Naive thymus-derived CD8-positive, alpha-beta T cell (primary cell): ENCODE results near the gene ASCC1. TPM values are rescaled to one million over a fixed set of nuclear protein-coding genes. Genes with fewer than 3 reads are reported as not detected.

ENCODE experiments used
- ATAC-seq, 2 donors: fragments of 150-1000 bp; cut with Tn5 transposase in 1 of 2; sonication (Bioruptor Pico), chemical (Tn5 transposase) in 1 of 2; 1 replicate in 1 of 2; 2 replicates in 1 of 2; pipeline ENCODE4 v1.10.0; 2021; ENCODE audit warnings: mild to moderate bottlenecking in 2 of 2, moderate library complexity in 2 of 2
- POLR2A ChIA-PET: fragments of 350-600 bp; sonication (Branson Sonifier 250); formaldehyde crosslinking; loops from one replicate; lab custom pipeline; 2021; ENCODE audit warnings: antibody characterized with exemption; lab: Charles Lee
- DNase-seq, 10 donors: peaks; one replicate each; pipeline versions ENCODE4 v3.0.0 to v3.0.0-alpha.2; 2020 to 2022
- H3K27ac Mint-ChIP-seq, 10 donors: one replicate each; pipeline ENCODE4 v1.8.0; 2020 to 2022; ENCODE audit warnings: mild to moderate bottlenecking in 10 of 10, mixed read lengths in 10 of 10, moderate library complexity in 4 of 10, inconsistent platforms in 1 of 10
- H3K27me3 Mint-ChIP-seq, 5 donors: one replicate each; pipeline ENCODE4 v1.8.0; 2021 to 2022; ENCODE audit warnings: mixed read lengths in 5 of 5
- H3K36me3 Mint-ChIP-seq, 3 donors: one replicate each; pipeline ENCODE4 v1.8.0; 2020 to 2022; ENCODE audit warnings: mixed read lengths in 3 of 3, mild to moderate bottlenecking in 2 of 3, inconsistent platforms in 1 of 3
- H3K4me1 Mint-ChIP-seq, 4 donors: one replicate each; pipeline ENCODE4 v1.8.0; 2021 to 2022; ENCODE audit warnings: mixed read lengths in 4 of 4
- H3K4me3 Mint-ChIP-seq, 10 donors: one replicate each; pipeline ENCODE4 v1.8.0; 2020 to 2022; ENCODE audit warnings: mild to moderate bottlenecking in 10 of 10, mixed read lengths in 10 of 10, moderate library complexity in 6 of 10, inconsistent platforms in 1 of 10
- H3K9me3 Mint-ChIP-seq, 9 donors: one replicate each; pipeline ENCODE4 v1.8.0; 2020 to 2022; ENCODE audit warnings: mixed read lengths in 9 of 9, mild to moderate bottlenecking in 3 of 9, inconsistent platforms in 1 of 9, moderate library complexity in 1 of 9
- polyA plus RNA-seq, 3 donors: library from polyadenylated mRNA; unstranded; fragments of 300-500 nt; fragmentation: Illumina TruSeq; gene quantifications; one replicate each; pipeline ENCODE4 v1.2.3, GENCODE V29; 2021
- total RNA-seq, 8 experiments: library from RNA in 2 of 8; stranded (reverse) in 2 of 8; gene quantifications; one replicate each; pipeline ENCODE4 v1.2.3 and lab custom pipeline; 2021 to 2026

ASCC1 gene
- total and polyA plus RNA-seq, 5 experiments from 2014 or later: 21.2 to 44.4 (median 24.7) TPM

DNA sequence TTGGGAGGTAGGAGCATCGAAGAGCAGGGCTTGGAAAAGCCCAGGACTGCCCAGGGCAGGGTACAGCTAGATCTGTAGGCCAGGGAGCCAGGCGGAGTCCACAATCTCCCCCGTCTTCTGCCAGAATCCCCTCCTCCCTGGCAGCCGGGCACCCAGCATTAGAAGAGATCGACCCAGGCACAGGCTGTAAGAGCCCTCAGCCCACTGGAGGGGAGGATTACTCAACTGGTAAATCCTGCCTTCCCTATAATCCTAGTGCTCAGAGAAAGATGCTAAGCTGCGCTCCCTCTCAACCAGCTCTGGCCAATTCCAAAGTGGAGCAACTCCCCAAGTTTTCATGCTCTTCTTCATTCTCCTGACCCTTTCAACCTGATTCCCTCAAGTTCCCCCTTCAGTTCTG lies 130.9 kb downstream of the ASCC1 start:
- H3K9me3 Mint-ChIP-seq: peaks cover 0 to 2% (median 0%) of the 10 kb centered on the region in 9 donors

DNA sequence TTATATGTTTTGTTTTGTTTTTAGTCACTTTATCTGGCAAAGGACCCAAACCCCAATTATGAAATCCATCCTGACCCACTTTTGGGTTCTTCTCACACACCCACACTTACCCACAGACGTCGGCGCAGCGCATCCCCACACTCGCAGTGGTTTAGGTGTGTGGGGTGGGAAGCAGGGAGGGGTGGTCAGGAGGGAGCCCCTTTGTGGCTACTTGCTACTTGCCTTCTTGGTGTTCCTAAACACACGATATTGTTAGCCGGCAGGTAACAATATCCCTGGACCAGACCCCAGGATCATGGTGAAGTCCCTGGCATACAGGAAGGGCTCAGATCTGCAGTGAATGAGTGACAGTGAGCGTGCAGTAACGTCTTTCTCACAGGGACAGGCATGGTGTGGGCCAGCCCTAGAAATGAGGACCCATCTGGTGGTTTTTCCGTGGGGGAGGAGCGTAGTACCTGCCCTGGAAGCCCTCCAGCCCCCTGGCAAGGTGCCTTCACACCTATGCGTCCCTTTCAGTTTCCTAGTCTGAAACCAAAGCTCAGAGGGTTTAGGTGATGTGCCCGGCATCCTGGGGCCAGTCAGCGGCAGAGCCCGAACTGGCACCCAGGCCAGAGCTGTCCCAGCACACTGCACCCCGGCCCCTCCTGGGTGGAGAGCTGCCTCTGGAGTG lies 132.2 kb downstream of the ASCC1 start:
- H3K4me1 Mint-ChIP-seq: peaks cover 57 to 86% (median 81%) of the 10 kb centered on the region in 4 donors
- DNase-seq (peak; percentile 37 to 84 (median 74)), ATAC-seq (peak; percentile 7 to 32)
- H3K4me3 Mint-ChIP-seq: peak overlapping the region; percentile 92 to 99 (median 95)
- H3K9me3 Mint-ChIP-seq: peaks cover 0 to 2% (median 0%) of the 10 kb centered on the region in 9 donors
- peaks cover 0 to 4% (median 0%) of the 10 kb centered on the region in 5 donors for H3K27me3 Mint-ChIP-seq
- POLR2A ChIA-PET: interaction anchor here (0.6 to 9.9 kb wide), 20 partner anchors 8 to 236 kb away, joined by 3 to 208 read pairs (median 6); partner anchors contain the start of genes ANAPC16 and ASCC1
- H3K36me3 Mint-ChIP-seq: peaks cover 13 to 61% (median 23%) of the 10 kb centered on the region in 3 donors
- H3K27ac Mint-ChIP-seq: peak overlapping the region; percentile 90 to 99 (median 96)

More for the DNA sequence above, 130.9 kb downstream of the ASCC1 start:
- H3K27ac Mint-ChIP-seq: peak overlapping the region; percentile 90 to 99 (median 97)
- ATAC-seq (no peak), DNase-seq (peak in 1 of 10 donors; percentile 10)
- peaks cover 54 to 85% (median 79%) of the 10 kb centered on the region in 4 donors for H3K4me1 Mint-ChIP-seq
- H3K36me3 Mint-ChIP-seq: peaks cover 13 to 56% (median 23%) of the 10 kb centered on the region in 3 donors
- peak overlapping the region; percentile 92 to 99 (median 95) for H3K4me3 Mint-ChIP-seq
- POLR2A ChIA-PET: interaction anchor here (0.6 to 9.9 kb wide), 22 partner anchors 9 to 250 kb away, joined by 3 to 208 read pairs (median 7); partner anchors contain the start of genes ANAPC16, ASCC1 and DDIT4
- peaks cover 0 to 3% (median 0%) of the 10 kb centered on the region in 5 donors for H3K27me3 Mint-ChIP-seq

DNA sequence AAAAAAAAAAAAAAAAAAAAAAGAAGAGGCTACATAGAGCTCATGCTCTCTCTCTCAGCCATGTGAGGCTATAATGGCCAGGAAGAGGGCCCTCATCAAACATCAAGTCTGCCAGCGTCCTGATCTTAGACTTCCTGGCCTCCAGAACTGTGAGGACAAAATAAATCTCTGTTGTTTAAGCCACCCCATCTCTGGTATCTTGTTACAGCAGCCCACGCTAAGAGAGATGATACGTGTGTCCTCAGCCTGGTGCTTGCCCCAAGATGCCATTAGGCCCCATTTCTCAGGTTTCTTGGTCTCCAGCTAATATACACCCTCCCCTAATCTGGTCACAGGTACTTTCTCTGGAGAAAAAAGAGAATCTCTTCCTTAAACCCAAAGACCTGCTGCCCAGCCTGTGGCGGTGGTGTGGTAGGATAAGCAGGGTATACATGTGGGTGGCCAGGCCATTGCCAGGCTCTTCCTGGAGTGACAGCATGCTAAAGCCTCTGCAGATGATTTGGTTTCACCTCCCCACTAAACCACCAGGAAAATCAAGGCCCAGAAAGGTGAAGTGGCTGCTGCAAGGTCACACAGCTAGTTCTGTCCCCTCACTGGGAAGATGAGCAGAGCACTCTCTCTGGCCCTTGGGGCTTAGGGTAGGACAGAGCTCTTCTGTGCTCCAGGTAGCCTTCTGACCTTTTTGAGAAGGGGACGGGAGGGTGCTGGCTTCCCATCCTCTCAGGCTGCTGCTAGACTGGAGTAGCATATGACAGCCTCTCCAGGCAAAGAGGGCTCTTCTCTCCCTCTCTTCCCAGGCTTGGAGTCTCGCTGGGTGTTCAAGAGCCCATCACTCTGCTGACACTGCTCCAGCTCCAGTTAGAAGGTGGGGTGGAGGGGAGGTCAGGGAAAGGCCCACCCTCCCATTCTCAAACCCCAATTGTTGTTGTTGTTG lies 133.0 kb downstream of the ASCC1 start:
- DNase-seq: peak in 1 of 10 donors; percentile 31
- peak overlapping the region; percentile 90 to 99 (median 97) for H3K27ac Mint-ChIP-seq
- peak overlapping the region; percentile 92 to 99 (median 95) for H3K4me3 Mint-ChIP-seq
- no peak for ATAC-seq
- POLR2A ChIA-PET: interaction anchor here (0.6 to 4.8 kb wide), 21 partner anchors 10 to 760 kb away, joined by 3 to 32 read pairs (median 4); partner anchors contain the start of genes ANAPC16 and ASCC1
- peaks cover 57 to 87% (median 81%) of the 10 kb centered on the region in 4 donors for H3K4me1 Mint-ChIP-seq
- peaks cover 0 to 1% (median 0%) of the 10 kb centered on the region in 5 donors for H3K27me3 Mint-ChIP-seq
- H3K36me3 Mint-ChIP-seq: peaks cover 9 to 64% (median 22%) of the 10 kb centered on the region in 3 donors
- no peaks in the 10 kb centered on the region for H3K9me3 Mint-ChIP-seq

DNA sequence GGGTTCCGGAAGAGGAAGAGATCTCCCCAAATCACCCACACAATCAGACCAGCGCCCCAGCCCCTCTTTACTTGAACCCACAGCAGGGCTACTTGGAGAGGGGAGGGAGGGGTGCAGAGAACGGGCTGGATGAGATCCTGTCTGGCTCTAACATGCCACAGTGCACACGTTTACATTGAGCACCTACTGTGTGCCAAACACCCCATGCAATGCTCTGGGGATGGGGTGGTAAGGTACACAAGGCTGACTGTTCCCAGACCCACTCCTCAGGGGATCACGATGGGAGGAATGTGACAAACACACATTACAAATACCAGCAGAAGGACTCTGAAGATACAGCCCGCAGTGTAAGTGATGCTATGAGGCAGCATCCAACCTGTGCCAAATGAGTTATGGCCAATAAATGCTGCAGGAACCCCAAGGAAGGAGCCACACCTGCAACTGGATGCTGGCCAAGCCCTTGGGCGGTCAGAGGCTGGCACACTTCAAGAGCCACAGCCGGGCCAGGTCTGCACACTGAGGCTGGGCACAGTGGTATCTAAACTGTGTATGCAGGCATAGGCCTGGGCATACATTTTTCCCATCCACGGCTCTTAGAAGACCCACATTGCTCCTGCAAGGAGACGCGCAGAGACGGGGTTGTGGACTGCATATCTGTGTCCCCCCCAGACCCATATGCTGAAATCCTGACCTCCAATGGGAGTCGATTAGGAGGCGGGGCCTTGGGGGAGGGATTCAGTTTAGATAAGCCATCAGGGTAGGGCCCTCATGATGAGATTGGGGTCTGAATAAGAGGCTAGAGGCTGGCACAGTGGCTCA lies 134.1 kb downstream of the ASCC1 start:
- Mint-ChIP-seq H3K27me3 (peaks cover 0 to 1% (median 0%) of the 10 kb centered on the region in 5 donors), H3K9me3 (no peaks in the 10 kb centered on the region), H3K27ac (peak overlapping the region; percentile 91 to 99 (median 98)), H3K36me3 (peaks cover 9 to 69% (median 25%) of the 10 kb centered on the region in 3 donors), H3K4me3 (peak overlapping the region; percentile 64 to 96 (median 94)), H3K4me1 (peaks cover 64 to 97% (median 91%) of the 10 kb centered on the region in 4 donors)
- peak in 1 of 10 donors; percentile 16 for DNase-seq
- POLR2A ChIA-PET: interaction anchor here (0.7 to 4.3 kb wide), 14 partner anchors 7 to 759 kb away, joined by 3 to 76 read pairs (median 4); partner anchors contain the start of genes ANAPC16, ASCC1 and SPOCK2
- ATAC-seq: no peak

DNA sequence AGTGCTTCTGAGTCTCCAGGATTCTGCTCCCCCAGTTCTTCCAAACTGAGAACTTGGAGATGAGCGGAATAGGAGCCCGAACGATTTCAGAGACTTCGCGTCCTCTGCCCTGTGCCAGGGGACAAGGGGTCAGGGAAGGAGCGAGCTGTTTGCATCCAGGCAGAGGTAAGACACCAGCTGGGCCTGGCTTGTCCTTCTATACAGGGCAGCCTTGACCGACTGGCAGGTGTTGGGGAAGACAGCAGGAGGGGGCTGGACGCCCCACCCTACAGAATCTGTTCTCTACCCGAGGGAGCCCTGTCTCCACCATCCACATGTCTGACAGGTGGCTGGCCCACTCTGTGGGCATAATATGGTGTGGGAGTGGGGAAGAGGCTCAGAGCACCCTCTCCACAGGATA lies 134.9 kb downstream of the ASCC1 start:
- H3K36me3 Mint-ChIP-seq: peaks cover 3 to 64% (median 18%) of the 10 kb centered on the region in 3 donors
- POLR2A ChIA-PET: interaction anchor here (0.9 to 3.7 kb wide), 6 partner anchors 8 to 143 kb away, joined by 3 to 76 read pairs (median 4); partner anchors contain the start of genes ANAPC16, ASCC1 and SPOCK2

DNA sequence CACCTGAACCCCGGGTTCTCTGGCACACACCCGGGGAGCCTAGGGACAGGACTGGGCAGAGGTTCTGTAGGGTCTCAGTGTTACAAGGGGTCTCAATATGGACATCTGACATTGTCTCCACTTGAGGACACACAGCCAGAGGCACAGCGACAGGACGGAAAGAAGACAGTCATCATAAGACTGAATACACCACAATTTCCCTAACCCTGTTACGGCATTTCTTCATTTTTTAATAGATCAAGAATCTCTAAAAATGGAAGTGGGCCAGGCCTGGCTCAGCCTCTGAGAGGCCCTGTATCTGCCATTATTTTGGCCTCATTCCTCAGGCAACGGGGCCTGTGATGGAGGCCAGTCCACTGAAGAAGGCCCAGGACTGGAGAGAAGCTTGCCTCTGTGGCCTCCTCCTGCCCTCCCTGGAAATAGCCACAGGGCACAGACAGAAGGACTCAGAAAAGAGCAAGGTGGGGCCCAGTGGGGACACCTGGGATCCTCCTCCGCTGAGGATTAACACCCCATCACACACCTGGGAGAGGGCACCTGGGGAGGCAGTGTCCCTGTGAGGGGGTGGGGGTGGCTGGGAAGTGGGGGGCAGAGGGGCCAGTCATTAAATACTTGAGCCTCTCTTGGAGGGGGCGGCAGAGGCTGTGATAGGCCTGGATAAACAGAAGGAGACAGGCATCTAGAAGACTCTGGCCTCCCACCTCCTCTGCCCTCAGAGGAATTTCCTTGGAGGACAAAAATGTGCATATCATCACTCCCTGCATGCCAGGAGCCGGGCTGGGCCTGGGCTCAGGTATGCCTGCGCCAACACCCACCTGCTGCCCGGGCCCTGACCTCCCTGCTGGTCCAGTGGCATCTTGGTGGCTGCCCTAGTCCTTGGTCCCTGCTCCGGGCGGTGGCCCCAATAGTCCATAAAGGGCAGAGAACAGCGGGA lies 135.8 kb downstream of the ASCC1 start:
- POLR2A ChIA-PET: interaction anchor here (0.6 to 3.7 kb wide), 19 partner anchors 9 to 1014 kb away, joined by 3 to 76 read pairs (median 6); partner anchors contain the start of genes ANAPC16, ASCC1 and SPOCK2
- H3K27ac Mint-ChIP-seq: peak overlapping the region; percentile 95 to 99 (median 97)

More for the DNA sequence above, 134.9 kb downstream of the ASCC1 start:
- Mint-ChIP-seq H3K27ac (peak overlapping the region; percentile 91 to 99 (median 97)), H3K27me3 (peaks cover 0 to 1% (median 0%) of the 10 kb centered on the region in 5 donors), H3K9me3 (no peaks in the 10 kb centered on the region), H3K4me3 (peak overlapping the region; percentile 64 to 96 (median 94)), H3K4me1 (peaks cover 62 to 99% (median 95%) of the 10 kb centered on the region in 4 donors)
- ATAC-seq (no peak), DNase-seq (peak in 2 of 10 donors; percentile 8 to 17)

DNA sequence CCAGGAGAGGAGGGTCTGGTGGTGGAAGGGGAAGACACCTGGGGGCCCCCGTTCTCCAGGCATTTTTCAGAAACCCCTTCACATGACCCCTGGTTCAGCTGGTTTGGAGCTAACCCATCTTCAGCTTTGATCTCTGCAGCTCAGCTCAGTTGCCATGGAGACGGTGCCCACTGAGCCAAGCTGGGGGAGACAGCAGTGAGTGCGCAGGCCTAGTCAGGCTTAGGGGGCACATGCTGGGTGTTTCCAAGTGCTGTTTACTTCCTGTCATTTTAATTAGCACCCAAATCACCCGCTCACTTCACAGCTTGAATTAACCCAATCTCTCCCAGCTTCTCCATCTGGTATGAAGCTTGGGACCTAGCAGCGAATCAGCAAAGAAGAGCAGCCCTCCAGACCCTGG lies 136.7 kb downstream of the ASCC1 start:
- H3K27me3 Mint-ChIP-seq: peaks cover 0 to 1% (median 0%) of the 10 kb centered on the region in 5 donors
- H3K9me3 Mint-ChIP-seq: no peaks in the 10 kb centered on the region
- peak; percentile 80 to 98 (median 92) for DNase-seq
- POLR2A ChIA-PET: interaction anchor here (0.5 to 3.7 kb wide), 23 partner anchors 10 to 1015 kb away, joined by 3 to 76 read pairs (median 6); partner anchors contain the start of genes ANAPC16, ASCC1 and SPOCK2
- ATAC-seq: peak; percentile 75 to 81
- peaks cover 57 to 99% (median 95%) of the 10 kb centered on the region in 4 donors for H3K4me1 Mint-ChIP-seq
- peak overlapping the region; percentile 92 to 99 (median 97) for H3K27ac Mint-ChIP-seq
- H3K4me3 Mint-ChIP-seq: peak overlapping the region; percentile 88 to 96 (median 94)
- peaks cover 0 to 63% (median 12%) of the 10 kb centered on the region in 3 donors for H3K36me3 Mint-ChIP-seq

More for the DNA sequence above, 135.8 kb downstream of the ASCC1 start:
- peak in 1 of 2 donors; percentile 1 for ATAC-seq
- peak in 2 of 10 donors; percentile 17 to 19 for DNase-seq
- no peaks in the 10 kb centered on the region for H3K9me3 Mint-ChIP-seq
- H3K4me3 Mint-ChIP-seq: peak overlapping the region; percentile 88 to 96 (median 94)
- peaks cover 0 to 1% (median 0%) of the 10 kb centered on the region in 5 donors for H3K27me3 Mint-ChIP-seq
- H3K36me3 Mint-ChIP-seq: peaks cover 0 to 63% (median 15%) of the 10 kb centered on the region in 3 donors
- H3K4me1 Mint-ChIP-seq: peaks cover 60 to 99% (median 95%) of the 10 kb centered on the region in 4 donors

DNA sequence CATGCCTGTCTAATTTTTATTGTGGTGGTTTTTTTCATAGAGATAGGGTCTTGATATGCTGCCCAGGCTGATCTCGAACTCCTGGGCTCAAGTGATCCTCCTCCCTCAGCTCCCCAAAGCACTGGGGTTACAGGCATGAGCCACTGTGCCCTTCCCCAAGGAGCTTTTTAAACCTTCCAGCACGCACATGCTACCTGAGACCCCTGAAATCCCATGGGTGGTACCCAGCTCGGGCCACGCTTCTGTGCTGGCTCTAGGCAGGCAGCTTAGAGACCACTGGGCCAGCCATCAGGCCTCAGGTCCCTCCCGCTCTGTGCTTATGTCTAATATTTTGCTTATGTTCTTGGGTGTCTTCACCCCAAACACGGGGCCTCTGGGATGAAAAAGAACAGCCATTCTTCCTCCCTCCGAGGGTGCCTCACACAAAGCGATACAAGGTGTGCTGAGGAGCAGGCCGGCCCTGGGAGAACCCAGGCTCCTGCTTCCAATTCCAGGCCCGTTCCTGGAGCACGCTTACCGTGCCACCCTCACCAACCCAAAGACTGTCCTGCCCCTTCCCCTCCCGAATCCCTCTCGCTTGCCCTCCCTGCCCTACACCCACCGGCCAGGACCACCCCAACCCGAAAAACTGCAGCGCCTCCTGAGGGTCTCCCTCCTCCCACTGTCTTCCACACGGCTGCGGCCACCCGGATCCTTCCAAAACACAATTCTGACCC lies 138.6 kb downstream of the ASCC1 start:
- Mint-ChIP-seq H3K27ac (peak overlapping the region; percentile 89 to 97 (median 94)), H3K27me3 (peaks cover 0 to 1% (median 0%) of the 10 kb centered on the region in 5 donors), H3K36me3 (peaks cover 0 to 63% (median 12%) of the 10 kb centered on the region in 3 donors), H3K9me3 (no peaks in the 10 kb centered on the region), H3K4me1 (peaks cover 57 to 99% (median 95%) of the 10 kb centered on the region in 4 donors), H3K4me3 (peak overlapping the region; percentile 41 to 93 (median 80))
- ATAC-seq (no peak), DNase-seq (peak in 1 of 10 donors; percentile 4)
- POLR2A ChIA-PET: interaction anchor here (1.0 to 3.3 kb wide), 8 partner anchors 8 to 258 kb away, joined by 3 to 29 read pairs (median 7); partner anchors contain the start of genes ANAPC16, ASCC1 and SPOCK2

DNA sequence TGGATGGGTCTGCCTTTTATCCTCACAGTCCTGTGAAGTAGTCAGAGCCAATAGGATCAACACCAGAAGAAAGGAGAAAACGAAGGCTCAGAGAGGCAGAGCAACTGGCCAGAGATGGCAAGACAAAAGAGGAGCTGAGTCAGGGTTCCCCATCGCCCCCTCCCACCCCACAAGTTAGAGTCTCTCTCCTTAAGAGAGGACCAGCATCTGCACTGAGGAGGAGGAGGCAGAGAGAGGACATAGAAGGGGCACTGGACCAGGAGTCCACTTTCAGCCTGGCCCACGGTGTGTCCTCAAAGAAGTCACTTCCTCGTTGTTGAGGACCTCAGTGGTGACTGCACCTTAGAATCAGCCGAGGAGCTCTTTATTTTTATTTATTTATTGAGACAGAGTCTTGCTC lies 139.3 kb downstream of the ASCC1 start:
- peaks cover 54 to 100% (median 94%) of the 10 kb centered on the region in 4 donors for H3K4me1 Mint-ChIP-seq
- H3K9me3 Mint-ChIP-seq: no peaks in the 10 kb centered on the region
- ATAC-seq: no peak
- H3K27ac Mint-ChIP-seq: peak overlapping the region; percentile 89 to 97 (median 94)
- peak overlapping the region; percentile 41 to 93 (median 80) for H3K4me3 Mint-ChIP-seq
- DNase-seq: peak in 1 of 10 donors; percentile 3
- peaks cover under 1 to 67% (median 19%) of the 10 kb centered on the region in 3 donors for H3K36me3 Mint-ChIP-seq
- peaks cover 0 to 1% (median 0%) of the 10 kb centered on the region in 5 donors for H3K27me3 Mint-ChIP-seq
- POLR2A ChIA-PET: interaction anchor here (1.0 to 3.3 kb wide), 8 partner anchors 8 to 259 kb away, joined by 3 to 29 read pairs (median 5); partner anchors contain the start of genes ANAPC16, ASCC1 and SPOCK2
